DND-41 (cell line): ENCODE data around the gene SOSTDC1.
"Not testable (repeated sequence)": the region's sequence is repeated elsewhere in the genome, so short reads cannot be mapped to it uniquely, and the experiment has no call there.

ENCODE experiments used
- ATAC-seq: fragments of 200-7000 bp; cut with Tn5 transposase; 3 replicates; pipeline ENCODE4 v1.9.1; 2021; ENCODE audit warnings: low read depth; ENCODE audit not compliant: insufficient read depth
- DNase-seq: peaks from one replicate; pipeline ENCODE4 v3.0.0-alpha.2; 2020
- H2AFZ ChIP-seq: 2 replicates; pipeline ENCODE4 v1.6.0; 2012; ENCODE audit warnings: low read depth, low read length
- H3K27ac ChIP-seq: 2 replicates; pipeline ENCODE4 v1.5.1; 2012; ENCODE audit warnings: low read length, inconsistent platforms
- H3K27me3 ChIP-seq: fragments of 200-600 bp; sonication (generic); 2 replicates; pipeline ENCODE4 v1.6.0; 2012; ENCODE audit warnings: low read length, mild to moderate bottlenecking, inconsistent platforms; ENCODE audit not compliant: insufficient read depth, poor library complexity
- H3K36me3 ChIP-seq: 2 replicates; pipeline ENCODE4 v1.5.1; 2012; ENCODE audit warnings: low read length, inconsistent platforms; ENCODE audit not compliant: insufficient read depth
- H3K4me1 ChIP-seq: 2 replicates; pipeline ENCODE4 v1.5.1; 2012; ENCODE audit warnings: mild to moderate bottlenecking, low read length; ENCODE audit not compliant: insufficient read depth
- H3K4me2 ChIP-seq: 2 replicates; pipeline ENCODE4 v1.6.0; 2012; ENCODE audit warnings: mild to moderate bottlenecking, moderate library complexity, low read length, inconsistent platforms; ENCODE audit not compliant: insufficient read depth
- H3K4me3 ChIP-seq, 2 experiments: fragments of 200-600 bp in 1 of 2; shearing (Covaris generic) in 1 of 2; 2 replicates each; pipeline ENCODE4 v1.5.1; 2012 to 2016; ENCODE audit warnings: inconsistent platforms in 2 of 2, low read length in 2 of 2, mild to moderate bottlenecking in 2 of 2, low read depth in 1 of 2, moderate library complexity in 1 of 2
- H3K79me2 ChIP-seq: 2 replicates; pipeline ENCODE4 v1.6.0; 2012; ENCODE audit warnings: low read length, inconsistent platforms; ENCODE audit not compliant: insufficient read depth
- H3K9ac ChIP-seq: 2 replicates; pipeline ENCODE4 v1.6.0; 2012; ENCODE audit warnings: low read depth, mild to moderate bottlenecking, inconsistent platforms, low read length, moderate library complexity
- H3K9me3 ChIP-seq: 2 replicates; pipeline ENCODE4 v1.5.1; 2012; ENCODE audit warnings: low read length, moderate library complexity, mild to moderate bottlenecking, inconsistent platforms; ENCODE audit not compliant: insufficient read depth, severe bottlenecking
- H4K20me1 ChIP-seq: 2 replicates; pipeline ENCODE4 v1.6.0; 2012; ENCODE audit warnings: low read length; ENCODE audit not compliant: insufficient read depth
- EZH2 ChIP-seq: IDR thresholded peaks from 3 replicates; pipeline ENCODE4 v1.6.1; 2012; ENCODE audit warnings: borderline replicate concordance, low read depth, mild to moderate bottlenecking, moderate library complexity, low read length, inconsistent platforms; ENCODE audit not compliant: severe bottlenecking
- TF ChIP-seq, protein P1 (sequence below): IDR thresholded peaks from 2 replicates; pipeline ENCODE4 v1.5.1; 2012; ENCODE audit warnings: borderline replicate concordance, low read length, moderate library complexity, mild to moderate bottlenecking; ENCODE audit not compliant: poor library complexity, severe bottlenecking; ENCODE audit errors: extremely low read depth

SOSTDC1 gene

DNA sequence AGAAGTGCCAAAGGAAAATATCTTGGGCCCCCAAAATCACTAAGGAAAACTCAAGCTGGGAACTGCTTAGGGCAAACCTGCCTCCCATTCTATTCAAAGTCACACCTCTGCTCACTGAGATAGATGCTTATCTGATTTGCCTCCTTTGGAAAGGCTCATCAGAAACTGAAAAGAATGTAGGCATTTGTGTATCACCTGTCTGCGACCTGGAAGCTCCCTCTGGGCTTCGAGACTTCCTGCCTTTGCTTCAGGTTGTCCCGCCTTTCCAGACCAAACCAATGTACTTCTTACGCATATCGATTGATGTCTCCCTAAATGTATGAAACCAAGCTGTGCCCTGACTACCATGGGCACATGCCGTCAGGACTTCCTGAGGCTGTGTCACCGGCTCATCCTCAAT is 46.6 kb upstream of the SOSTDC1 start:
- TF ChIP-seq, protein P1, sequence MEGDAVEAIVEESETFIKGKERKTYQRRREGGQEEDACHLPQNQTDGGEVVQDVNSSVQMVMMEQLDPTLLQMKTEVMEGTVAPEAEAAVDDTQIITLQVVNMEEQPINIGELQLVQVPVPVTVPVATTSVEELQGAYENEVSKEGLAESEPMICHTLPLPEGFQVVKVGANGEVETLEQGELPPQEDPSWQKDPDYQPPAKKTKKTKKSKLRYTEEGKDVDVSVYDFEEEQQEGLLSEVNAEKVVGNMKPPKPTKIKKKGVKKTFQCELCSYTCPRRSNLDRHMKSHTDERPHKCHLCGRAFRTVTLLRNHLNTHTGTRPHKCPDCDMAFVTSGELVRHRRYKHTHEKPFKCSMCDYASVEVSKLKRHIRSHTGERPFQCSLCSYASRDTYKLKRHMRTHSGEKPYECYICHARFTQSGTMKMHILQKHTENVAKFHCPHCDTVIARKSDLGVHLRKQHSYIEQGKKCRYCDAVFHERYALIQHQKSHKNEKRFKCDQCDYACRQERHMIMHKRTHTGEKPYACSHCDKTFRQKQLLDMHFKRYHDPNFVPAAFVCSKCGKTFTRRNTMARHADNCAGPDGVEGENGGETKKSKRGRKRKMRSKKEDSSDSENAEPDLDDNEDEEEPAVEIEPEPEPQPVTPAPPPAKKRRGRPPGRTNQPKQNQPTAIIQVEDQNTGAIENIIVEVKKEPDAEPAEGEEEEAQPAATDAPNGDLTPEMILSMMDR: no peak
- no peak for TF ChIP-seq EZH2
- ATAC-seq: no peak
- Histone ChIP-seq H3K4me2 (no peak overlapping the region), H3K4me3 (no peak overlapping the region), H3K27ac (no peak overlapping the region), H3K79me2 (no peaks in the 10 kb centered on the region), H3K4me1 (no peaks in the 10 kb centered on the region), H4K20me1 (no peaks in the 10 kb centered on the region), H3K36me3 (no peaks in the 10 kb centered on the region), H3K9me3 (no peaks in the 10 kb centered on the region), H2AFZ (no peak overlapping the region), H3K9ac (no peak overlapping the region), H3K27me3 (no peaks in the 10 kb centered on the region)
- DNase-seq: no peak

- H3K4me1 ChIP-seq: no peaks in the 10 kb centered on the region
- H3K36me3 ChIP-seq: no peaks in the 10 kb centered on the region
- H3K9ac ChIP-seq: no peak overlapping the region
- ATAC-seq (no peak), DNase-seq (no peak)
- TF ChIP-seq, protein P1: no peak
- TF ChIP-seq EZH2: no peak
- no peak overlapping the region for H3K4me3 ChIP-seq
- no peaks in the 10 kb centered on the region for H3K27me3 ChIP-seq
- H3K4me2 ChIP-seq: no peak overlapping the region
- no peaks in the 10 kb centered on the region for H3K9me3 ChIP-seq
- no peaks in the 10 kb centered on the region for H3K79me2 ChIP-seq
- no peak overlapping the region for H3K27ac ChIP-seq
- H2AFZ ChIP-seq: no peak overlapping the region
- H4K20me1 ChIP-seq: no peaks in the 10 kb centered on the region
Measured at GRCh38 chr7:16511314-16511713, 45.8 kb upstream of the SOSTDC1 start.

- Histone ChIP-seq H4K20me1 (no peaks in the 10 kb centered on the region), H3K9me3 (no peaks in the 10 kb centered on the region), H3K36me3 (no peaks in the 10 kb centered on the region), H3K27ac (no peak overlapping the region), H3K4me2 (no peak overlapping the region), H3K4me3 (no peak overlapping the region), H2AFZ (no peak overlapping the region), H3K4me1 (no peaks in the 10 kb centered on the region), H3K79me2 (no peaks in the 10 kb centered on the region), H3K27me3 (no peaks in the 10 kb centered on the region), H3K9ac (no peak overlapping the region)
- TF ChIP-seq EZH2: no peak
- TF ChIP-seq, protein P1: no peak
- no peak for DNase-seq
- ATAC-seq: no peak
Measured at GRCh38 chr7:16509829-16510228, 44.3 kb upstream of the SOSTDC1 start.

DNA sequence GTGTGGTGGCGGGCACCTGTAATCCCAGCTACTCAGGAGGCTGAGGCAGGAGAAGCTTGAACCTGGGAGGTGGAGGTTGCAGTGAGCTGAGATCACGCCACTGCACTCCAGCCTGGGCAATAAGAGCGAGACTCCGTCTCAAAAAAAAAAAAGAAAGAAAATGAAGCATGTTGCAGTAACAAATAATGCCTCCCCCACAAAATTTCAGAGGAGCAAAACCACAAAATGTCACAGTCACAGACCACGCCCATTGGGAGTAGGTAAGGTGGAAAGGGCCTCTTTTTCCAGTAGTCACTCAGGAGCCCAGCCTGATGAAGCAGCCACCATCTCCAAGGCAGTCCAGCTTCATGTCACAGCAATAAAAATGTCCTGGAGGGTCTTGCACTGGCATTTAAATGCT is 40.9 kb upstream of the SOSTDC1 start:
- DNase-seq, H3K9ac ChIP-seq, H3K4me2 ChIP-seq, H3K27ac ChIP-seq, ATAC-seq, H3K9me3 ChIP-seq, H3K4me3 ChIP-seq, H3K4me1 ChIP-seq, H4K20me1 ChIP-seq, H2AFZ ChIP-seq, H3K79me2 ChIP-seq, H3K27me3 ChIP-seq, H3K36me3 ChIP-seq: not testable (repeated sequence)
